Endothelial cell of umbilical vein (primary cell): ENCODE measurements around the gene DDRGK1. TPM values are rescaled to one million over a fixed set of nuclear protein-coding genes. Genes with fewer than 3 reads are reported as not detected.

Source experiments
- BruUV-seq: library from RNA; stranded (reverse); fragments of 400-500 nt; replicated peaks from 2 replicates; lab custom pipeline; 2021; lab: Mats Ljungman, UMichigan
- CTCF ChIA-PET: fragments of 300-600, 350-600 bp; sonication (Branson Sonifier 250); formaldehyde crosslinking; loops from one replicate; lab custom pipeline; 2021; ENCODE audit warnings: antibody characterized with exemption, inconsistent platforms; lab: Charles Lee
- POLR2A ChIA-PET: fragments of 300-600, 350-600 bp; sonication (Branson Sonifier 250); formaldehyde crosslinking; loops from one replicate; lab custom pipeline; 2021; ENCODE audit warnings: antibody characterized with exemption, inconsistent platforms; lab: Charles Lee
- DNase-seq: peaks from one replicate; pipeline ENCODE4 v3.0.0-alpha.2; 2011; ENCODE audit warnings: low read depth, low spot score
- FAIRE-seq: peaks from 2 replicates; lab custom pipeline; 2011; peaks lifted over from hg19 to GRCh38; lab: Jason Lieb, UNC
- H2AFZ ChIP-seq: 2 replicates; pipeline ENCODE4 v1.6.0; 2012; ENCODE audit warnings: low read depth, low read length, control low read depth, inconsistent platforms
- H3K27ac ChIP-seq: 2 replicates; pipeline ENCODE4 v1.5.1; 2011; ENCODE audit warnings: low read depth, mild to moderate bottlenecking, control low read depth, low read length, moderate library complexity; ENCODE audit not compliant: insufficient read depth
- H3K27me3 ChIP-seq, 2 experiments: 2 replicates each; pipeline versions ENCODE4 v1.6.0 to v1.6.1; 2011; ENCODE audit warnings: low read length in 2 of 2, mixed read lengths in 1 of 2; ENCODE audit not compliant: control insufficient read depth in 2 of 2, insufficient read depth in 2 of 2
- H3K36me3 ChIP-seq, 2 experiments: 2 replicates in 1 of 2; 3 replicates in 1 of 2; pipeline ENCODE4 v1.5.1; 2011; ENCODE audit warnings: low read length in 2 of 2, mild to moderate bottlenecking in 1 of 2, moderate library complexity in 1 of 2; ENCODE audit not compliant: control insufficient read depth in 2 of 2, insufficient read depth in 2 of 2; ENCODE audit errors: extremely low read depth in 1 of 2
- H3K4me1 ChIP-seq: 3 replicates; pipeline ENCODE4 v1.5.1; 2011; ENCODE audit warnings: mild to moderate bottlenecking, low read length; ENCODE audit not compliant: control insufficient read depth, insufficient read depth; ENCODE audit errors: extremely low read depth
- H3K4me2 ChIP-seq: 2 replicates; pipeline ENCODE4 v1.6.1; 2011; ENCODE audit warnings: low read length, control low read depth, mixed read lengths; ENCODE audit not compliant: insufficient read depth
- H3K4me3 ChIP-seq, 3 experiments: fragments of 200-600 bp in 1 of 3; sonication (generic), shearing (Covaris generic) in 1 of 3; replicated peaks in 1 of 3; 2 replicates each; pipeline ENCODE4 v1.5.1; 2011 to 2016; ENCODE audit warnings: control low read depth in 3 of 3, low read length in 3 of 3, mild to moderate bottlenecking in 2 of 3, inconsistent platforms in 1 of 3, low read depth in 1 of 3, moderate library complexity in 1 of 3; ENCODE audit not compliant: insufficient read depth in 1 of 3
- H3K79me2 ChIP-seq: 2 replicates; pipeline ENCODE4 v1.6.0; 2012; ENCODE audit warnings: low read length, inconsistent platforms; ENCODE audit not compliant: control insufficient read depth, insufficient read depth
- H3K9ac ChIP-seq: replicated peaks from 2 replicates; pipeline ENCODE3; 2011; ENCODE audit warnings: low read length, control low read depth; ENCODE audit not compliant: insufficient read depth; ENCODE audit errors: extremely low read depth
- H3K9me1 ChIP-seq: replicated peaks from 3 replicates; pipeline ENCODE4 v1.6.0; 2011; ENCODE audit warnings: mild to moderate bottlenecking, low read length; ENCODE audit not compliant: control insufficient read depth, insufficient read depth; ENCODE audit errors: extremely low read depth
- H3K9me3 ChIP-seq: replicated peaks from 2 replicates; pipeline ENCODE4 v1.5.1; 2012; ENCODE audit warnings: low read length, inconsistent platforms; ENCODE audit not compliant: control insufficient read depth, insufficient read depth
- H4K20me1 ChIP-seq: replicated peaks from 2 replicates; pipeline ENCODE3; 2011; ENCODE audit warnings: mild to moderate bottlenecking, low read length; ENCODE audit not compliant: control insufficient read depth, insufficient read depth; ENCODE audit errors: extremely low read depth
- CTCF ChIP-seq, 2 donors: IDR thresholded peaks; 1 replicate in 1 of 2; 2 replicates in 1 of 2; pipeline ENCODE4 v1.5.1; 2011; ENCODE audit warnings: low read length in 2 of 2, mild to moderate bottlenecking in 2 of 2, moderate library complexity in 2 of 2, control low read depth in 1 of 2, inconsistent platforms in 1 of 2, low read depth in 1 of 2; ENCODE audit not compliant: insufficient read depth in 1 of 2; ENCODE audit errors: extremely low read depth in 1 of 2
- EZH2 ChIP-seq: IDR thresholded peaks from 2 replicates; pipeline ENCODE4 v1.6.1; 2012; ENCODE audit warnings: borderline replicate concordance, low read depth, mild to moderate bottlenecking, moderate library complexity, low read length, inconsistent platforms; ENCODE audit not compliant: severe bottlenecking
- FOS ChIP-seq: IDR thresholded peaks from 2 replicates; pipeline ENCODE4 v1.6.1; 2011; ENCODE audit warnings: mild to moderate bottlenecking, low read length, moderate library complexity, borderline replicate concordance; ENCODE audit not compliant: insufficient read depth
- MYC ChIP-seq: IDR thresholded peaks from one replicate; pipeline ENCODE4 v1.6.1; 2011; ENCODE audit warnings: mild to moderate bottlenecking, low read depth, low read length
- POLR2AphosphoS5 ChIP-seq: IDR thresholded peaks from 2 replicates; pipeline ENCODE4 v1.6.1; 2012; ENCODE audit warnings: low read depth, mild to moderate bottlenecking, control low read depth, low read length, moderate library complexity; ENCODE audit not compliant: insufficient read depth
- dilution Hi-C: fragments of 300-500 bp; cut with MboI; formaldehyde crosslinking; loops from one replicate; pipeline ENCODE4 v1.15.0; 2019; ENCODE audit warnings: low sequenced_read_pairs; ENCODE audit not compliant: extremely low pct_ligation_motif_present
- intact Hi-C: fragments of 100-400 bp; cut with micrococcal nuclease; formaldehyde crosslinking; loops from one replicate; pipeline ENCODE4 v1.10.0; 2022
- polyA plus RNA-seq, 4 experiments: library from polyadenylated mRNA; depleted of rRNA in 3 of 4; stranded (reverse) in 3 of 4; unstranded in 1 of 4; fragments of >200 nt; gene quantifications; 2 replicates each; pipeline versions ENCODE4 v1.2.1 to v1.2.3, GENCODE V29; 2011 to 2012; ENCODE audit warnings: missing spikeins in 1 of 4
- total RNA-seq: library from RNA; stranded (reverse); gene quantifications from 2 replicates; pipeline ENCODE4 v1.2.3, GENCODE V29; 2021

DDRGK1 gene
- total and polyA plus RNA-seq, 2 donors (not counting 3 experiments of a cell fraction or from before 2014, with no cell fraction given): 48.5 to 54.0 TPM

- no peaks in the 10 kb centered on the region for H3K9me3 ChIP-seq
- POLR2A ChIA-PET: no interaction called here
- TF ChIP-seq EZH2: no peak
- TF ChIP-seq CTCF (IDR thresholded peaks at IDR 0.05; ENCODE audit: extremely low read depth in 1 of 2, insufficient read depth in 1 of 2, low read depth in 1 of 2, low read length in 2 of 2): no peak
- TF ChIP-seq FOS: no peak
- TF ChIP-seq MYC: no peak
- TF ChIP-seq POLR2AphosphoS5: no peak
- BruUV-seq: no TSS peak
- FAIRE-seq (no peak), DNase-seq (no peak)
- H2AFZ ChIP-seq: no peak overlapping the region
- H3K4me2 ChIP-seq: no peak overlapping the region
- no peaks in the 10 kb centered on the region for H3K9me1 ChIP-seq
- dilution Hi-C loops (no loop called here), intact Hi-C loops (no loop called here)
- no peak overlapping the region for H3K27ac ChIP-seq
- no peak overlapping the region for H3K9ac ChIP-seq
- no peaks in the 10 kb centered on the region for H3K27me3 ChIP-seq
- no peaks in the 10 kb centered on the region for H4K20me1 ChIP-seq
- no peaks in the 10 kb centered on the region for H3K79me2 ChIP-seq
- peaks cover 17 to 56% of the 10 kb centered on the region in 2 experiments for H3K36me3 ChIP-seq
- no peak overlapping the region for H3K4me3 ChIP-seq
- CTCF ChIA-PET: interaction anchor here (1.5 kb wide), 1 partner anchor 8 kb away, joined by 3 read pairs; no protein-coding TSS in a partner anchor
- no peaks in the 10 kb centered on the region for H3K4me1 ChIP-seq
Measured at GRCh38 chr20:3192226-3193015, 12.1 kb downstream of the DDRGK1 start.
